GM12864 (cell line): ENCODE results near the gene KRTAP4-16.
"Not testable (repeated sequence)": the region's sequence is repeated elsewhere in the genome, so short reads cannot be mapped to it uniquely, and the experiment has no call there.

Experiments
- DNase-seq: peaks from one replicate; pipeline ENCODE4 v3.0.0-alpha.2; 2011; ENCODE audit warnings: low read depth
- H3K4me3 ChIP-seq: 2 replicates; pipeline ENCODE4 v1.5.1; 2011; ENCODE audit warnings: mild to moderate bottlenecking, low read depth, low read length, control low read depth
- TF ChIP-seq, protein P1 (sequence below): IDR thresholded peaks from 2 replicates; pipeline ENCODE4 v1.5.1; 2011; ENCODE audit warnings: low read depth, mild to moderate bottlenecking, moderate library complexity, low read length, control low read depth, inconsistent platforms; ENCODE audit errors: missing control alignments

The KRTAP4-16 gene

DNA sequence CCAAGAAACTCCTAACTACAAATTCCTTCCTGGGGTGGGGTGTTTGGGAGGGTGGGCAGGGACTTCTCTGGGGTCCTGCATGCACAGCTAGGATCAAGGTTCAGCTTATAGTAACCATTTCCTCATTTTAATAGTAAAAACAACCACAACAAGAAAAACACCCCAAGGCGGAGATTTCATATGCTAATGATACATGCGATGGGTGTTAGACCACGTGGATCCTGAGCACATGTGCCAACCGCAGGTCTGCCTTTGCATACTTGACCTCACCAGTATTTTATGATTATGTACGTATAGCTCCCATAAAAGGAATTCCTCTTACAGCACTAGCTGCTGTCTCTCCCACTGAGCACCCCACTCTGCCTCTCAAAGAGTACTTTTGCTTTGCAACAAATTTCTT is 14.3 kb upstream of the KRTAP4-16 start:
- no peak for DNase-seq
- TF ChIP-seq, protein P1, sequence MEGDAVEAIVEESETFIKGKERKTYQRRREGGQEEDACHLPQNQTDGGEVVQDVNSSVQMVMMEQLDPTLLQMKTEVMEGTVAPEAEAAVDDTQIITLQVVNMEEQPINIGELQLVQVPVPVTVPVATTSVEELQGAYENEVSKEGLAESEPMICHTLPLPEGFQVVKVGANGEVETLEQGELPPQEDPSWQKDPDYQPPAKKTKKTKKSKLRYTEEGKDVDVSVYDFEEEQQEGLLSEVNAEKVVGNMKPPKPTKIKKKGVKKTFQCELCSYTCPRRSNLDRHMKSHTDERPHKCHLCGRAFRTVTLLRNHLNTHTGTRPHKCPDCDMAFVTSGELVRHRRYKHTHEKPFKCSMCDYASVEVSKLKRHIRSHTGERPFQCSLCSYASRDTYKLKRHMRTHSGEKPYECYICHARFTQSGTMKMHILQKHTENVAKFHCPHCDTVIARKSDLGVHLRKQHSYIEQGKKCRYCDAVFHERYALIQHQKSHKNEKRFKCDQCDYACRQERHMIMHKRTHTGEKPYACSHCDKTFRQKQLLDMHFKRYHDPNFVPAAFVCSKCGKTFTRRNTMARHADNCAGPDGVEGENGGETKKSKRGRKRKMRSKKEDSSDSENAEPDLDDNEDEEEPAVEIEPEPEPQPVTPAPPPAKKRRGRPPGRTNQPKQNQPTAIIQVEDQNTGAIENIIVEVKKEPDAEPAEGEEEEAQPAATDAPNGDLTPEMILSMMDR = no peak
- no peak overlapping the region for H3K4me3 ChIP-seq

- no peak overlapping the region for H3K4me3 ChIP-seq
- no peak for DNase-seq
- TF ChIP-seq, protein P1 = no peak
Observed at GRCh38 chr17:41111151-41111885, 9.3 kb upstream of the KRTAP4-16 start.

DNA sequence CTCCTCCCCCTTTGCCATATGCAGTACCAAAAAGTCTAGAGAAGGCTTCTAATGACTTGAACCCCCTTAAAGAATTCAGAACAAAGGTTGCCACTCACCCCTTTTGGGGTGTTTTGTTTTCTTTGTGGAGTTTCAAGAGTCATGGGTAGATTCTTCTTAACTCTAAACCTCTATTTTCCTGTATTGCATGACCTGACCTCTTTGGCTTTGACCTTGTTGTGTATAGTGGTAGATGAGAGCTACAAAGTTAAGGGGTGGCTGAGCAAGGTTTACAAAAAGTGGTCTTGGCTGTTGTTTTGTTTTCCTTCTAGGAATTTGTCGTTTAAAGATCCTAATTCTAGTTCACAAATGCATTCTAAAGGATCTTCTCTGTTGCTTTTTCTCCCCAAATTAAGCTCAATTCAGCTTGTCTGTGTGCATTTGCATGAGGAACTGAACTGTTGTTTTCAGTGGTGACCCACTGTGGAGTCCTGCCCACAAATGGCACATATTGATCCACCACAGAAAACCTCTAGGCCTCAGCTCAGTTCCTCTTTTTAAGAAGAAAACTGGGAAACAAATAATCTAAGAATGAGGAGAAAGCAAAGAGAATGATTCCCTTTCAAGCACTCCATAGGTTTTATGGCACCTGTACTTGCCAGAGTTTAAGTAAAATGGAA is 6.8 kb upstream of the KRTAP4-16 start:
- not testable (repeated sequence) for DNase-seq, H3K4me3 ChIP-seq

DNA sequence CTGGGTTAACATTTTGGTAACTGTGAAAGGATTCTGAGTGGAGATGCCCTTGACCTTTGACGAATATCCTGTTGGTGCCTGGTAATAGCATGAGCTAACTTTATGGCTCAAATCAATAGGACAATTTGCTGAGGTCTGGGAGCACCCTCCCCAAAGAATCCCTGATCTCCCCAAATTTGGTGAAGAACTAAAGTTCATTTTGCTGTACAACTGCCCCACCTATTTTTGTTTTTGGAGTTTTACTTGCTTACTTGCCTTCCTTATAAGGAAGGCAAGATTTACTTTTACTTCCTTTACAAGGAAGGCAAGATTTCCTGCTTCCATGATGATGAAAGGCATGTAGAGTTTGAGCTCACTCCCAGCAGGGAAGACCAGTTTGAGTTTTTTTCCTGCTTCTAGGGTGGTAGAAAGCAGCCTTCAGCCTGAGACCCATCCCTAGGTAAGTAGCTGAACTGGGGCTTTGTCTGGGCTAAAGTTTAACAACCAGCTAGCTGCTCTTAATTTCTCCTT is 6.0 kb upstream of the KRTAP4-16 start:
- no peak for DNase-seq
- TF ChIP-seq, protein P1 = no peak
- no peak overlapping the region for H3K4me3 ChIP-seq

GRCh38 chr17:41105347-41105746 is 3.3 kb upstream of the KRTAP4-16 start, which contains the start of gene KRTAP4-9:
TSS of gene KRTAP4-9 (plus strand) at chr17:41105389. CDS start at chr17:41105389, 0 bp downstream.
- not testable (repeated sequence) for H3K4me3 ChIP-seq, DNase-seq

DNA sequence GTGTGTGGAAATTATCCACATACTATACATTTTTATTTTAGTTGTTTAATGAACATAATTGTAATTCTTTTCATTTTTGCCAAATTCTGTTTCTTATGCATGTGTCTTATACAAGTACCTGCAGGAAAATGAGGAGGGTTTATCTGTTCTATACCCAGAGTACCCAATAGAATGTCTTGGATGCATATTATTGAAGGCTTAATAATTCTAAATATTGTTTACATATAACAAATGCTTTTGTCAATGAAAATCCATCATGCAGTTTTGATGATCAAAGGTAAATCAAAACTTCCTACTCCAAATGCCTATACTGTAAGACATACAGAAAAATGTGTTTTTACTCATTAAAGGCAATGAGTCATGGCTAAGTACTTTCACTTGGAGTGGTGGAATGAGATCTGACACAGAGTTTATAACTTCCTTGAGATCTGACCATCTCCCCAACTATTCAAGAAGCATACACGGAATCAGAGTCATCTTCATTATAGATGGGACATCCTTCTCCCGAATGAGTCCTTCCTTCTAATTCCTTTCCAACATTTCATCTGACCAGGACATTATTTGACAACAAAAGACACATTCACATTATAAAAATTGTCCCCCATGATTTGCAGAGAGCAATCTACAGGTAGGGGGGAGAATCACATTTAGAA is 2.5 kb upstream of the KRTAP4-16 start:
- DNase-seq, H3K4me3 ChIP-seq: not testable (repeated sequence)

GRCh38 chr17:41103896-41104295 is 1.9 kb upstream of the KRTAP4-16 start:
- no peak for DNase-seq
- no peak overlapping the region for H3K4me3 ChIP-seq
- TF ChIP-seq, protein P1 = no peak

DNA sequence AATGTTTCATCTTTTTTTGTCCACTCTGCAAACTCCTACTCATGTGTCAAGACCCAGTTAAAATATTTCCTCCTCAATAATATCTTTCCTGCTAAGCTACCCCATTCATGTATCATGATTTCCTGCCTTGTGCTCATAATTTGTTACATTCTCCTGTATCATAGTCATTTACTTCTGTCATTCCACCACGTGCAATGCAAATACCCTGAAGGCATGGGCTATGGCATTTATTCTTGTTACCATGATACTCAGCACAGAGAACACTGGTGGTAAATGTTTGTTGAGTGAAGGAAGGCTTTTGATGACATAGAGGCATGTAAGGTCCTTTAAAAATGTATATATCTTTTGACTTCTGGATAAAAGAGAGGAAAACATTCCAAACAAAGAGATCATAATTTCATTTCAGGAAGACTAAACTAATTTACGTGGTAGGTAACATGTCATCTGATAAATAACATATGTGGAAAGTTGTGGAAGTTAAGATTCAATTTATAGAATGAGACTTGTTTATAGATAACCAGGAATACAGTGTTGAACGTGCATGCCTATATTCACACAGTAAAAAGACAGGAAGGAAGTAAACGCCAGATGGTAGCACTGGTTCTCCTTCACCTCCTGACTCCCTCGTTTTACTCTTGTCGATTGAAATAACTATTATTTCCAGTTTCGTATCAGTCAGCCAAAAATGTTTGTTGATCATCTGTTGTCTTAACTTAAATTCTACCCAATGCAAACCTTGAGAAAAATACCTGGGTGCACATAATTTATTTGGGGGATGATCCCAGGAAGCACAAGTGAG is 2.1 kb downstream of the KRTAP4-16 start:
- not testable (repeated sequence) for DNase-seq, H3K4me3 ChIP-seq
